C4-2B (cell line): Measurements from ENCODE around the gene BAG1.

ENCODE experiments used
- H3K27ac ChIP-seq: fragments of 450-650 bp; 2 replicates; pipeline ENCODE4 v1.5.1; 2017
- CTCF ChIP-seq: fragments of 450-650 bp; conservative IDR thresholded peaks from 2 replicates; pipeline ENCODE4 v1.5.1; 2017; ENCODE audit warnings: mild to moderate bottlenecking
- ZFX ChIP-seq: fragments of 450-650 bp; IDR thresholded peaks from 2 replicates; pipeline ENCODE4 v1.6.1; 2017

BAG1 gene

GRCh38 chr9:33210006-33210715, 54.3 kb downstream of the BAG1 start:
- H3K27ac ChIP-seq: no peak overlapping the region
- TF ChIP-seq ZFX (no peak), CTCF (no peak)

GRCh38 chr9:33209394-33209793, 55.1 kb downstream of the BAG1 start:
- no peak overlapping the region for H3K27ac ChIP-seq
- no peak for TF ChIP-seq ZFX
- no peak for TF ChIP-seq CTCF

GRCh38 chr9:33202552-33203201, 61.8 kb downstream of the BAG1 start:
- no peak overlapping the region for H3K27ac ChIP-seq

More at GRCh38 chr9:33202552-33203201, 61.8 kb downstream of the BAG1 start:
- TF ChIP-seq CTCF (no peak), ZFX (no peak)
